HT-29 (cell line): ENCODE data around the gene NT5C2. TPM values are rescaled to one million over a fixed set of nuclear protein-coding genes. Genes with fewer than 3 reads are reported as not detected.
"Not testable (repeated sequence)": the region's sequence is repeated elsewhere in the genome, so short reads cannot be mapped to it uniquely, and the experiment has no call there.

Experiments
- DNase-seq: peaks from one replicate; pipeline ENCODE4 v3.0.0-alpha.2; 2015; ENCODE audit warnings: low spot score
- total RNA-seq: library from RNA; depleted of rRNA; stranded (reverse); fragments of >200 nt; shearing (Covaris generic); gene quantifications from 2 replicates; pipeline ENCODE4 v1.2.3, GENCODE V29; 2014; rRNA removed

The NT5C2 gene
- total RNA-seq: 35.2 and 39.4 TPM in 2 replicates

GRCh38 chr10:103193107-103193819, at the start of gene NT5C2:
TSS of gene NT5C2 (minus strand) at chr10:103193272. CDS start at chr10:103174958, 18,314 bp downstream.
- peak; percentile 79 for DNase-seq

- peak; percentile 99 for DNase-seq
Measured at GRCh38 chr10:103241262-103242011, 48.4 kb upstream of the NT5C2 start.

- DNase-seq: peak; percentile 97
Measured at GRCh38 chr10:103238506-103239252, 45.6 kb upstream of the NT5C2 start.

GRCh38 chr10:103235775-103236174, 42.7 kb upstream of the NT5C2 start:
- DNase-seq: no peak

- DNase-seq: peak; percentile 45
Measured at GRCh38 chr10:103232772-103233488, 39.9 kb upstream of the NT5C2 start.

- DNase-seq: peak; percentile 57
Measured at GRCh38 chr10:103232131-103232673, 39.1 kb upstream of the NT5C2 start.

- peak; percentile 69 for DNase-seq
Measured at GRCh38 chr10:103231047-103231551, 38.0 kb upstream of the NT5C2 start.

GRCh38 chr10:103227416-103227815, 34.3 kb upstream of the NT5C2 start:
- no peak for DNase-seq

- DNase-seq: no peak
Measured at GRCh38 chr10:103225939-103226338, 32.9 kb upstream of the NT5C2 start.

GRCh38 chr10:103224721-103225120, 31.6 kb upstream of the NT5C2 start:
- DNase-seq: not testable (repeated sequence)

GRCh38 chr10:103224133-103224532, 31.1 kb upstream of the NT5C2 start:
- DNase-seq: no peak

GRCh38 chr10:103216362-103216761, 23.3 kb upstream of the NT5C2 start:
- DNase-seq: not testable (repeated sequence)

- DNase-seq: no peak
Measured at GRCh38 chr10:103215601-103216000, 22.5 kb upstream of the NT5C2 start.

GRCh38 chr10:103210262-103210661, 17.2 kb upstream of the NT5C2 start:
- DNase-seq: not testable (repeated sequence)

GRCh38 chr10:103207643-103208042, 14.6 kb upstream of the NT5C2 start:
- not testable (repeated sequence) for DNase-seq

GRCh38 chr10:103207141-103207540, 14.1 kb upstream of the NT5C2 start:
- no peak for DNase-seq

- not testable (repeated sequence) for DNase-seq
Measured at GRCh38 chr10:103206715-103207114, 13.6 kb upstream of the NT5C2 start.

- DNase-seq: not testable (repeated sequence)
Measured at GRCh38 chr10:103205401-103205800, 12.3 kb upstream of the NT5C2 start.

- no peak for DNase-seq
Measured at GRCh38 chr10:103204353-103205255, 11.5 kb upstream of the NT5C2 start.

GRCh38 chr10:103203466-103203865, 10.4 kb upstream of the NT5C2 start:
- DNase-seq: no peak
